Stimulated activated CD8-positive, alpha-beta memory T cell treated with anti-CD3 and anti-CD28 coated beads, Interleukin-7, amount 100 ng/mL, for 1 hour (primary cell): Measurements from ENCODE around the gene SIL1.

Experiments
- DNase-seq, 2 donors: peaks; one replicate each; pipeline ENCODE4 v3.0.0-alpha.2; 2020; ENCODE audit warnings: low read depth in 2 of 2

Gene SIL1

DNA sequence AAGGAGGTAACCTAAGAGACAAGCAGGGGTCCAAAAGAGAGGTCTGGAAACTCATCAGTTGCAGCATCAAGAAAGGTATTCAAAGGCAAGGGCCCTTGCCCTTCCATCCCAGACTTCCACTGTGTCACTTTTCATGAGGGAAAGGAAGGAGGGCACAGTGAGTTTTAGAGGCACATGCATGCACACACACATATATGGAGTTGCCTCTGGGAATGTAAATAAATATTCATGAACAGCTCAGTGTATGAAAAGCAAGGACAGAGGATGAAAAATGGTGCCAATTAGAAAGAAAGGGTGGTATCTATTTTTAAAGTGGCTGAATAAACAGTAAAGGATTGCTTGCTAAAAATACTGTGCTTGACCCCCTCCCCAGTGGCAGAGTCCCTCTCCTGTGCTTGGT lies 217.7 kb downstream of the SIL1 start:
- no peak for DNase-seq

GRCh38 chr5:138979684-138980280 lies 218.4 kb downstream of the SIL1 start:
- no peak for DNase-seq

GRCh38 chr5:138978581-138978980 lies 219.6 kb downstream of the SIL1 start:
- DNase-seq, result no peak

DNA sequence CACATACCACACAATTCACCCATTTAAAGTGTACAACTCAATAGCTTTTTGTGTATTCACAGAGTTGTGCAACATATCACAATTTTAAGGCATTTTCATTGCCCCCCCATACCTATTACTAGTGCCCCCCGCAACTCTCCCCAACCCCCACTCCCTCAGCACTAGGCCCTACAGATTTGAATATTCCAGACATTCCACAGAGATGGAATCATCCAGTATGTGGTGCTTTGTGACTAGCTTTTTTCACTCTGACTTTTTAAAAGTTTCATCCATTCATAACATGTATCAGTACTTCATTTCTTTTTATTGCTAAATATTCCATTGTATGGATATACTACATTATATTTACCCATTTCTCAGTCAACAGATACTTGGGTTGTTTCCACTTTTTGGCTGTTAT lies 220.1 kb downstream of the SIL1 start:
- DNase-seq, result no peak

- no peak for DNase-seq
Observed at GRCh38 chr5:138975098-138975847, 222.9 kb downstream of the SIL1 start.

- DNase-seq, result no peak
Observed at GRCh38 chr5:138974227-138975063, 223.7 kb downstream of the SIL1 start.

DNA sequence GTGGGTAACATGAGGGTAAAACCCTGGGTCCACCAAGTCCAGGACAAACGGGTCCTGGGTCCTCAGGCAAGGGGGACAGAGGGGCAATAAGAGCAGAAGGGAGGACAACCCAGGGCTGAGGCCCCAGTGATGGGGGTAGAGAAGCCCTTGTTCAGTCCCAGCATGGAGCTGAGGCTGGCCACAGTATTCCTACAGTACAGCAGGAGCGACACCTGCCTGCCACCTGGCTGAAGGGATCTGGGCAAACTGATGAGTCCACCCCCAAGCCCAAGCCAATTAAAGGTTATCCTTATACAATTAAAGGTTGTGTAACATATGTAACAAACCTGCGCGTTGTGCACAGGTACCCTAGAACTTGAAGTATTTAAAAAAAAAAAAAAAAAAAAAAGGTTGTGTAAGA lies 225.3 kb downstream of the SIL1 start:
- no peak for DNase-seq

DNA sequence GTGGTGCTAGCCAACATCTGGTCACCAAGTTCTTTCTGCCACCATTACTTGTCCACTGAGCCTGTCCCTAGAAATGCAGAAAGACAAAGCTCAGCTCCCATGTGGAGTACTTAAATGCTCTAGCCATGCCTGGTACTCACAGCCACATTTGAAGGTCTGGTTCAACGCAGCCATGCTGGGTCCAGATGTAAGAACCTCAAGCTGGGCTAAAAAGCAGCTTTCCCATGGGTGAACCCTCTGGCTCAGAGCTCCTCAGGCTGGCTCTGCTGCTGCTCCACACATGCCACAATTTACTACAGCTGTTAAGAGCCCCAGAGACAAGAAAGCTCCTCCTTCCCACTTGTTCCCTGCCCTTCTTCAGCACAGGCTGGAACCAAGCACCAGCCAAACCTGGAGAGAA lies 225.9 kb downstream of the SIL1 start:
- no peak for DNase-seq

DNA sequence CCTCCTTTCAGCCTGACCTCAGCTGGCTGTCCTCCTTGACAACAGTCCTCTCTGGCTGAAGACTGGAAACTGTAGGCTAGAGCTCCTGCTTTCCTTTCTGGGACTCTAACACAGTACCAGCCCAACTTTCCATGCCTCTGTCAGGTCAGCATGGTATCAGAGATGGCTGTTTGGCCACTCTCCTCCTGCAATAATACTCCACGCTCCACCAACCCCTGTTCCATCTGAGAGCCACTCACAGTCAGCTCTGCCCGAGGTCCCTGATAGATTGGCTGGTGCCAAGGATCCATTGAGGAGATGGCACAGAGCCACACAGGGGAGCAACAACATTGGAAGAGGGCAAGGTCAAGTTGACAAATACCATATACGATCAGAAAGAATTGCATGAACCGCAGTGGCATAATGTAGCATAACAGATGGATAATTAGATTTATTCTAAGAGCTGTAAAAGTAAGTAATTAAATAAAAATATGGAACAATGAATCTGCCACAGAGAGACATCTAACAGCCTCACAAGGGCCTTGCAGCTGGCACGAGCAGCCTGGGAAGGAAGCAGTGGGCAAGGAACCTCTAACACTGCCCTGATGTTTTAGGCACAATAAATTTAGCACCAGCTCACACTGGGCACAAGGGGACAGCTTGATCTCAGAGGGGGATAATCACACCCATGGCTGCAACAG lies 228.7 kb downstream of the SIL1 start:
- DNase-seq, result no peak

GRCh38 chr5:138968601-138969000 lies 229.6 kb downstream of the SIL1 start:
- no peak for DNase-seq

DNA sequence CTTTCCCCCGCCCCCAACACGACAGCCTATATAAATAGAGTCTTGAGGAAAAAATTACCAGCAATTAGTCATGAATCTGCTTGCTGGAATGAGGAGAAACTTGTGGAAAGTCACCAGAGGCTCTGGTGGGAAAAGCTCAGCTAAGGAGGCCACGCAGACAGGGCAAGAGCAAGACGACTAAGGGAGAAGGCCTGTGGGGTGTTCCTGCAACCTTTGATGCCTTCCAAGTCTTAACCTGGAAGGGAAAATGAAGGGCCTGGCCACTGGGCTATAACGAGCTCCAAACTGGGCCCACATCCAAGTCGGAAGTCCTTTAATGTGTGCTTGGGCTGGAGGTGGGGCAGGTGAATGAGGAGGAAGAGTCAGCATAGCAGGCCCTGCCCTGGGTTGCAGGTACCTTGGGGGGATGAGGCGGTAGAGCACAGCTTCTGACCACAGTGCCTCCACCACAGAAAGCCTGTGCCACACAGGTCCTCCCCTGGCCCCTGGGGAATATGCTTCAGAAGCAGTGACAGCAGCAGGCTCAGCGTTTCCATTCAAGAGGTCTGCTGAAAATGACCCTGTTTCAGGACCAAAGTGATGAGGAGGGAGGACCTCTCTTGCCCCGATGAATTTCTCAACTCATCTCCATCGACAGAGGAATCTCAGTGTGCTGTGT lies 230.2 kb downstream of the SIL1 start:
- no peak for DNase-seq

DNA sequence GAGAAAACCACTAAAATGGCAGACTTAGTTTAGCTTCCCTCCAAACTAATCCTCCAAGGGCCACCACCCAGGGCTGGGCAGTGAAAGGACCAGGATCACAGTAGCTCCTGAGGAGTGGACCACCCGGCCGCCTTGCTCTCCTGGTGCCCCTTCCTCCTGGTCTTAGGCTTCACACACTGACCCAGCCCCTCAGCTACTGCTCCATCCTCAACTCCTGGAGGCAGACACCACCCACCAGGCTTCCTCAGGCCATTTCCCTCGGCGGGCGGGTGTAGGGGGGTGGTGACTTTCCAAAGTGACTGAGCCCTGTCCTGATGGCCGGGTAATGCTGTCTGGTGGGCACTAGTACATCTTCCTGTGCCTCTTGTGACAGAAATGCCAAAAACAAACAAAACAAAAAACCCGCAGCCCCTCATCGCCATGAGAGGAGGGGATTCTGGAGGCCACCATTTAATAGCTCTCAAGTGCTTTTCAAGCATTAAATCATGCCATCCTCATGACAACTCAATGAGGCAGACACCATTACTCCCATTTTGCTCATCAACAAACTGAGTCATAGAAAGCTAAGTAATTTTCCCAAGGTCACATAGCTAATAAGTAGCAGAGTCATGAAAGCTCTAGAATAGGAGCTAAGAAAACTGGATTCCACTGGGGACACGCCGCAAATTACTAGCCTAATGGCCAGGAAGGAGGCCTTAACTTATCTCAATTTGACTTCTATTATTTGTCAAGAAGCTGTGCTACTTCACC lies 231.8 kb downstream of the SIL1 start:
- no peak for DNase-seq

- DNase-seq, result no peak
Observed at GRCh38 chr5:138965626-138966025, 232.5 kb downstream of the SIL1 start.

DNA sequence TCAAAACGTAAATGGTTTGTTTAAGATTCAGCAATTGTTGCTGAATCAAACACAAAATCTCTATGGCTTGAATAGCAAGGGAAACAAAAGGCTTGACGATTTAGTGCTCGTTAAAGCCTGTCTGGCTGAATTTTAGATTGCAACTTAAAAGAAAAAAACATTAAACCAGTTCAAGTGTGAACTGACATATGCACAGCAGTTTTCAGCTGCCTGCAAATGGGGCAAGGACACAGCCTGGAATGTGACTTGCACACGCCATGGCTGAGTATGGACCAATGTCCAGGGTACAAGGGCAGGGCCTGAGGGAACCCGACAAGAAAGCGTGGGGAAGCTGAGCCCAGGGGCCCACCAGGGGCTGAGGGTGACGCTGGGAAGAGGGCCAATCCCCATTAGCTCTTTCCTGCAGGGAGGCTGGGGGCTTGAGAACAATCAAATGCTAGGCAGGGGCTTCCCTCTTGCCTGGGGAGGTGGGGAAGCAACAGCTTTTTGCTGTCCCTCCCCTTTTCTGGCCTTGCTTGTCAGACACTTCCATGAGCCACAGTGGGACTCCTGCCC lies 233.4 kb downstream of the SIL1 start:
- no peak for DNase-seq

- no peak for DNase-seq
Observed at GRCh38 chr5:138963763-138964371, 234.3 kb downstream of the SIL1 start.

- no peak for DNase-seq
Observed at GRCh38 chr5:138962614-138963370, 235.4 kb downstream of the SIL1 start.

DNA sequence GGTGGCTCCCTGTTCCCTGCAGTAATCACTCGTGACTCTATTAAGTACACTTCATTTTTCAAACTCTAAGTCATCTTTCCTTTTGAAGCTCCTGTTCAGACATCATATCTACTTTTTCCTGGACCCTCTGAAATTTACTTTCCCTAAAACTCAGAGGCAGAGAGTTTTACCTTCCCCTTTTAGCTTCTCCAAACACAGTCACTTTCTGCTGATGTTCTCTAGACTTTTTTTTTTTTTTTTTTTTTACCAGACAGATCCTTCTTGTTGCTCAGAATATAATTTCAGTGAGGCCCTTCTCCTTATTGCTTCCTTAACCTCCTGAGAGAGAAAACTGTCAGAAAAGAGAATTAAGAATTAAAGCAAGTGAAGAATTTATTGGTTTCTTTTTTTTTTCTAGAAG lies 236.4 kb downstream of the SIL1 start:
- DNase-seq, result no peak

- no peak for DNase-seq
Observed at GRCh38 chr5:138961221-138961620, 236.9 kb downstream of the SIL1 start.

DNA sequence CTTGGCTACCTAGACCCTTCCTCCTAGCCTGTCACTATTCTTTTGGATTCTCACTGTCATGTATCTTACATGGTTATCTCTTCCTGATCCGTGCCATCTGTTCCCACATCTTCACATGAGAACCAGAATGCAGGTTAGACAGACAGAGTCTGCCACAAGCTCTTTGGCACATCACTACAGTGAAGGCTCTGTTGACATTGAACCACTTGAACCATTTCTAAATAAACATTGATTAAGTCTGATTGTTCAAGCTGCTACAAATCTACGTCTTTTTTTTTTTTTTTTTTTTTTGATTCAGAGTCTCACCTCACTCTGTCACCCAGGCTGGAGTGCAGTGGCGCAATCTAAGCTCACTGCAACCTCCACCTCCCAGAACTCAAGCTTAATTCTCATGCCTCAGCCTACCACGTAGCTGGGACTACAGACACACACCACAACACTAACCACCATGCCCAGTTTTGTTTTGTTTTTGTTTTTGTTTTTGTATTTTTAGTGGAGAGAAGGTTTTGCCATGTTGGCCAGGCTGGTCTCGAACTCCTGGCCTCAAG lies 237.9 kb downstream of the SIL1 start:
- no peak for DNase-seq
